ENCODE results near the gene MIS12.

The MIS12 gene

GRCh38 chr17:5486206-5487124 is at the start of gene MIS12:
TSS of gene MIS12 (plus strand) at chr17:5486566. CDS start at chr17:5488863, 2,297 bp downstream.
- peak; percentile 99 for DNase-seq (ENCODE audit: low spot score)

GRCh38 chr17:5437721-5438317 is 48.5 kb upstream of the MIS12 start:
- DNase-seq (ENCODE audit: low spot score), result peak; percentile 76

- peak; percentile 93 for DNase-seq (ENCODE audit: low spot score)
These were observed 47.5 kb upstream of the MIS12 start, which contains the start of gene C1QBP for GRCh38 chr17:5438716-5439445. TSS of gene C1QBP (minus strand) at chr17:5439155. CDS start at chr17:5439073, 82 bp downstream.

GRCh38 chr17:5439446-5439764 is 47.0 kb upstream of the MIS12 start:
- DNase-seq (ENCODE audit: low spot score), result no peak

- no peak for DNase-seq (ENCODE audit: low spot score)
These were observed 42.6 kb upstream of the MIS12 start for GRCh38 chr17:5443728-5444127.

GRCh38 chr17:5444209-5444608 is 42.2 kb upstream of the MIS12 start:
- DNase-seq (ENCODE audit: low spot score), result no peak

GRCh38 chr17:5446786-5447185 is 39.6 kb upstream of the MIS12 start:
- DNase-seq (ENCODE audit: low spot score), result no peak

- DNase-seq (ENCODE audit: low spot score), result no peak
These were observed 21.5 kb upstream of the MIS12 start for GRCh38 chr17:5464717-5465507.

- no peak for DNase-seq (ENCODE audit: low spot score)
These were observed 20.1 kb upstream of the MIS12 start for GRCh38 chr17:5466295-5466694.

- no peak for DNase-seq (ENCODE audit: low spot score)
These were observed 18.9 kb upstream of the MIS12 start for GRCh38 chr17:5467416-5467815.

GRCh38 chr17:5468075-5468473 is 18.3 kb upstream of the MIS12 start:
- DNase-seq (ENCODE audit: low spot score), result no peak

GRCh38 chr17:5472511-5472910 is 13.9 kb upstream of the MIS12 start:
- no peak for DNase-seq (ENCODE audit: low spot score)

- DNase-seq (ENCODE audit: low spot score), result no peak
These were observed 12.5 kb upstream of the MIS12 start for GRCh38 chr17:5473906-5474305.

GRCh38 chr17:5478992-5479391 is 7.4 kb upstream of the MIS12 start:
- DNase-seq (ENCODE audit: low spot score), result no peak

GRCh38 chr17:5480962-5481361 is 5.4 kb upstream of the MIS12 start:
- DNase-seq (ENCODE audit: low spot score), result no peak

- no peak for DNase-seq (ENCODE audit: low spot score)
These were observed 4.9 kb upstream of the MIS12 start for GRCh38 chr17:5481451-5481850.

- peak; percentile 55 for DNase-seq (ENCODE audit: low spot score)
These were observed 828 bp upstream of the MIS12 start, which contains the start of gene DERL2 for GRCh38 chr17:5485270-5486205. TSS of gene DERL2 (minus strand) at chr17:5486178. CDS start at chr17:5486161, 17 bp downstream.

GRCh38 chr17:5488752-5489151 is 2.4 kb downstream of the MIS12 start:
- no peak for DNase-seq (ENCODE audit: low spot score)

- no peak for DNase-seq (ENCODE audit: low spot score)
These were observed 6.6 kb downstream of the MIS12 start for GRCh38 chr17:5492970-5493369.

GRCh38 chr17:5499476-5500231 is 13.3 kb downstream of the MIS12 start:
- no peak for DNase-seq (ENCODE audit: low spot score)
